GM19043 (cell line): ENCODE measurements around the gene LRP5.

Experiments
- ATAC-seq: cut with Tn5 transposase; IDR thresholded peaks from one replicate; pipeline ENCODE4 v1.9.1; 2021; ENCODE audit warnings: low read depth; ENCODE audit not compliant: unreplicated experiment

The LRP5 gene

DNA sequence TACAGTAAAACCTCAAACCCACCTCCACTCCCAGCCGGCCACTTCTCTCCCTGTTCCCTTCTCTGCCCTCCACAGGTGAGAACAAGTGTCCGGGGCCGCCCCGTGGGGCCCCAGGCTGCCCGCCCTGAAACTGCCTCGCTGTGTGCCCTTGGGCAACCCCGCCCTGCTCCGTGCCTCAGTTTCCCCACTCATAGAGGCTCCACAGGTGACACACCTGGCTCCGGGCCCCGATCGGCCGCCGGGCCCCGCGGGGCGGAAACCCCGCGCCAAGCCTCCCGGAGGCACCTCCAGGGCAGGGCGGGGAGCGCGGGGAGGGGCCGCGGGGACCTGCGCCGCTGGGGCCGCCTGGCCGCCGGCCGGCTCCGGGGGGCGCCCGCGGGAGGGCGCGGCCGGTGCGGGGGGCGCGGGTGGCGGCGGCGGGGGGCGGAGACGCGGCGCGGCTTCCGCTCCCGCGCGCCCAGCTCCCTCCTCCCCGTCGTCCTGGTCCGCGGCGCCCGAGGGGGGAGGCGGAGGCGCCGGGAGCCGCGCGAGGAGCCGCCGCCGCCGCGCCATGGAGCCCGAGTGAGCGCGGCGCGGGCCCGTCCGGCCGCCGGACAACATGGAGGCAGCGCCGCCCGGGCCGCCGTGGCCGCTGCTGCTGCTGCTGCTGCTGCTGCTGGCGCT is at the start of gene LRP5:
Gene LRP5, plus strand, starts transcription at position 475 of the 663 bp plus-strand sequence. Its CDS starts 124 bp downstream, at position 599.
- ATAC-seq = no peak

DNA sequence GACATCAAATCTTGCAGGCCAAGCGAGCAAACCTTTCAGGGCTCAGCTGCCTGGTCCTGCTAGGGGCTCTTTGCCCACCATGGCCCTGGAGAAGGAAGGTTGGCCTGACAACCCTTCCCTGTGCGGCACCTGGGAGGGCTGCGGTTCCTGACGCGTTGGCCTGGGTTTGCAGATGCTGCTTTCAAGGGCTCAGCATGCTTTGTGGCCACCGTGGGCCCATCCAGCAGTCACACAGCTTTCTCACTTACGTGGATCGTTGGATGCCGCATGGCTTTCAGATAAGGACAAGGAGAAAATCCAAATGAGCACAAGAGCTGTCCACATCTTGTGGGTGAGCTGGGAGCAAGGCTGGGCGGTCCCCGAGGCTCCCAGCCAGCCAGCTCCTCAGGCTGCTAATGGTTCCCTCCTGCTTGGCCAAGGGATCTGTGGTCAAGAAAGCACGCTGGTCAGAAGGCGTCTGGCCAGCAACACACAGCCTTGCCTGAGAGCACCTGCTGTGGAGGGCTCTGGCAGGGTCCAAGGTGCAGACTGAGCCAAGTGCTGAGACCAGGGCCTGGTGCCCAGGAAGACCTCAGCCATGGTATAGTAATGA is 48.9 kb upstream of the LRP5 start:
- no peak for ATAC-seq

DNA sequence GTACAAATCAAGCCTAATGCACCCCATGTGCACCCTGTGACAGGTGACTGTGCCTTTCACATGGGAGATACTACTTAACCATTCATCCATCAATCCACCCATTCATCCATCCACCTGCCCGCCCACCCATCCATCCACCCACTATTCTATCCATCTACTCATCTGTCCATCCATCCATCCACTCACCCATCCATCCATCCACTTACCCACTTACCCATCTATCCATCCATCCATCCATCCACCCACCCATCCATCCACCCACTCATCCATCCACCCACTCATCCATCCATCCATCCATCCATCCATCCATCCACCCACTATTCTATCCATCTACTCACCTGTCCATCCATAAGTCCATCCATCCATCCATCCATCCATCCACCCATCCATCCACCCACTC is 48.1 kb upstream of the LRP5 start:
- ATAC-seq = no peak

DNA sequence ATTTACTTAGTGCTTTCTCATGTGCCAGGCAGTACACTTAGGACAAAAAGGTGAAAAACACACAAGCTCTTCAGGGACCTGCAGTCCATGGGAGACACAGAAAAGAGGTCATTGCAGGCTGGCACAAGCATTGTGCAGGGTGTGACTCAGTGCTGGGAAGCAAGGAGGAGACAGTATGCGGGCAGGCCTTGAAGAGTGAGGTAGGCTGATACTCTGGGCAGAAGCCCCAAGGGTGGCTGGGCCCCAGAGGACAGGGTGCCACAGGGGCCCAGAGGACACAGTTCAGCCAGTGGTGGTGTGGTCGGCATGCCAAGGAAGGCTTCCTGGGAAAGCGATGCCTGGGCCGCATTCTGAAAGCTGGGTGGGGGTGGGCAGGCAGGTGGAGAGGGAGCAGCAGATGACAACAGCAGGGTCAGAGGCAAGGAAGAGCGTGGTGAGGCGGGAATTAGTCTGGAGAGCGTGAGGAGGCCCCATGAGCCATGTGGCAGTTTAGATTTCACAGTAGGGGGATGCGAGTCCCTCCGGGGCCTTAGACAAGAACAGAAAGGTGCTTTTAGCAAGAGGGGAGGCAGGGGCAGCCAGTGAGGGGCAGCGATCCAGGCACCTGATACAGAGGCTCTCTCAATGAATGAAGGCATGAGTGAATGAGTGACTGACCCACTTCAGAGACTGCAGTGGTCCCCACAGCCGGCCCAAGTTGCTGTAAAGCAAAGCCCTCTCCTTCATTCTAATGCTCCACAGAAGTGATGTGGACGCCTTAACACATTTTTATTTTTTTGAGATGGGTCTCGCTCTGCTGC is 47.5 kb upstream of the LRP5 start:
- ATAC-seq = no peak

DNA sequence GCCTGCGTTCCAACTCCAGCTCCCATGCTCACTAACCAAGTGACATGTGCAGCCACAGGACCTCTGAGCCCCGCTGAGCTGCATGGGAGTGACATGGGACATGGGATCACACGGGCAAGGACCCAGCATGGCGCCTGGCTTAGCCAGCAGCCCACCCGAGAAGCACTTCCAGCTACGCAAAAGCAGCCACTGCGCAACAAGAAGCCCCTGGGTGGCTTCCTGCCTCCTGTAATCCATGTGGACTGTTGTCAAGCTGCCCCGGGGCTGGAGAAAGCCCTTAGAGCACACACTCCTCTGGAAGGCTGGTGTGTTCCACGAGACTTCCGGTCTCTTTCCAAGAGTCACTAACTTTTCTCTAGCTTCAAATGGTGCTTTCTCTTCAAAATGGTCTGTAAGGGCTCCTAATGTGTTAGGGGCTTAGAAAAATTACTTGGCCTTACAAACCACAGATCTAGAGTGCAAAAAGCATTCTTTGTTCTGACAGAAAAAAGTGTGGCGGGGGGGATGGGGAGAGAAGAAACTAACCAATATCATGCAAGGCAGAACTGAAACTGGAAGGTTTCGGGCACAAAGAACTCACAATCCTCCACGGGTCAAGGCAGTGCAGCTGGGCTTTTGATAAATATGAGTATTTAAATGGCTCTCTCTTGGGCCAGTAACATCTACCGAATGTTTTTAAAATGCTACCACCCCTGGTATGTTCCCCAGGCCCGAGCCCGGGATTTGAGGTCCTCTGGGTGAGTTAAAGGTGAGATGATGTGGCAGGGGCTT is 46.1 kb upstream of the LRP5 start:
- peak; percentile 80 for ATAC-seq

DNA sequence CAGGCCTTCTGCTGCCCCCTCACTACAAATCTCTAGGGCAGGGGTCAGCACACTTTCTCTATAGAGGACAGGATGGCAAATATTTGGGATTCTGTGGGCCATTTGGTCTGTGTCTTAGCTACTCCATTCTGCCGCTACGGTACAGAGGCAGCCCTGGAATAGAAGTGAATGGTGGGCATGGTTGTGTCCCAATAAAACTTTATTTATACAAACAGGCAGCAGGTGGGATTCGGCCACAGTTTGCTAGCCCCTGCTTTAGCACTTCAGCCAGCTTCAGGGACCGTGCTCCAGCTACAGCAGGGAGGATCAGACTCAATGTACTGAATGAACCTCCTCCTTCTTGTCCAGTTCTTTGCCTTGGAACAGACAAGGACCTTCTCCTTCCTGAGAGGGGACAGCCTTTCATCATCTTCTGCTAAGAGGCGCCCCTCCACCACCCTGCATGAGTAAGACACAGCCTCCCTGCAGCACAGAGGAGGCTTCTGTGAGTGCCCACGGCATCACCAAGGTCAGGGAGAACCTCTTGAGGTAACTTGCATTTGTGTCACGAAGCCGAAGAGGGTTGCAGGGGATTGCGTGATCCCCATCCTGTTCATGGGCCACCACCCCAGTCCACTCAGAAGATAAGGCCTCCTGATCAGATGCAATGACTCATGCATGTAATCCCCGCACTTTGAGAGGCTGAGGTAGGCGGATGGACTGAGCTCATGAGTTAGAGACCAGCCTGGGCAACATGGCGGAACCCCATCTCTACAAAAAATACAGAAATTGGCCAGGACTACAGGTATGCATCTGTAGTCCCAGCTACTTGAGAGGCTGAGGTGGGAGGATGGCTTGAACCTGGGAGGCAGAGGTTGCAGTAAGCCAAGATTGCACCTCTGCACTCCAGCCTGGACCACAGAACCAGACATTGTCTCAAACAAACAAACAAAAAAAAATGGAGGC is 45.2 kb upstream of the LRP5 start:
- no peak for ATAC-seq

DNA sequence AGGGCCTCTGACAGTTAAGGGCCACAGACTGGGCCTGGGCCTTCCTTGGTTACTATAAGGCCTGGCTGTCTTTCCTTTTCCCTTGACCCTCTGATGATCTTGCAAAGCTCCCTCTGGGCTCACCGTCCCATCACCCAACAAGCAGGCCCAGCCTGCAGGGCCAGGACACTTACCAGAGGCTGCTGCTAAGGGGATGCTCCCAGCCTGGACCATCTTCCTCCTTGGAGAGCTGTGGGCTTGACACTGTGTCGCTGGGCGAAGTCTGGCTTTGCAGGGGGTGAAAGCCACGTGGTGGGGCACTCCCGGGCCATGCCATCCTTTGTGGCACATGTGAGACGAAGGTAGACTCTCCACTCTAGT is 44.5 kb upstream of the LRP5 start:
- ATAC-seq = no peak

DNA sequence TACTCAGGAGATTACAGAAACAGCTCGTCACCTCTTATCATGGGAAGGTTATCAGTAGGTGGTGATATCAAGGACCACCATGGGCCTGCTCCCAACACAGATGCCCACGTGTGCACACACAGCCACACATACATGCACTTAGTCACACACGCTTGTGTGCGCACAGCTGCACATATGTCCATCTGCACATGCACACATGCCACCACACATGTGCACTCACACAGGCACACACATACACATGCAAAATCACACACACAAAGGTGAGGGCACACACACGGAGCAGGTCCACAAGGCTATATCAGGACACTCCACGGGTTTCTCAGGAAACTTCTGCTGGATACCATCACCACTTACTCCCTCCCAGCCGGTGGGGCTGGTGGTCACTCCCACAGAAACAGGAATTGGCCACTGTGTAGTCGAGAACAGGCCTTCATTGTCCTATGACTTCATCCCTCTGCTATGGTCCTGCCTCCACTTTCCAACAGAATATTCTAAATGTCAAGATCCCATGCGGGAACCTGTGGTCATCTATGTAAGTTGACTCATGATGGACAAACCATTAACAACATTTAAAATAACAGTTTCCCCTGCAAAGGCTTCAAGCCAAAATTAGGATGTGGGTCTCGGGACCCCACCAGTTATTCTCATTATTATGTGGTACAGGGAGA is 42.8 kb upstream of the LRP5 start:
- ATAC-seq = no peak

DNA sequence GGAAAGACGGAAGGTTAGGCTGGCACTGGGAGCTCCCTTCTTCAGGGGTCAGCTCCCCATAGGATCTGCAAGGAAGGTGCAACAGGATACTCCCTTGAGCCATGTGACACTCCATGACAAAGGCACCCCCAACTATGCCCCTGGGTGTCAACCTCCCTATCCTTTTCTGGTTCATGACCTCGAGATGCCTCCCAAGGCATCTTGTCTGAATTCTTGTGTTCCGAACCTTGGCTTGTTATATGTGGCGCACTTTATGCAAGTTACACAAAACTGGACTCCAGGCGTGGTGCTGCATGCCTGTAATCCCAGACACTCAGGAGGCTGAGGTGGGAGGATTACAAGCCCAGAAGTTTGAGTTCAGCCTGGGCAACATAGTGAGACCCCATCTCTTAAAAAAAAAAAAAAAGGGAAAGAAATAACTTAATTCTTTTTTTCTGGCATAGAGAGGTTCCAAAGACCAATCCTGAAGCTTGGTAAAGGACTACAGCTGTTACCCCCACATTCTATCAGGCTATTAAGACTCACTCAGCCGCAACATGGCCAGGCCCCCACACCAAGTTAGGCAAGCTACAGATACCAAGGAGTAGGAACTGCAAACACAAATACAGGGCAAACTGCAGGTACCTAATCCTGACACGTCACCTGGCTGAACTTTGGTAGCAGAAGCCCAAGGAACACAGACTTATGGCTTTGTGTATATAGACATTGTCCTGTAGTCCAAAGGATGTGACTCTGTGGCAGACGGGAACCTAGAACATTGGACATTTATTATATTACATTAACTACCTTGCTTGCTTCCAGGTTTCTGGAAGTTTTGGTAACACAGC is 42.0 kb upstream of the LRP5 start:
- ATAC-seq = no peak

DNA sequence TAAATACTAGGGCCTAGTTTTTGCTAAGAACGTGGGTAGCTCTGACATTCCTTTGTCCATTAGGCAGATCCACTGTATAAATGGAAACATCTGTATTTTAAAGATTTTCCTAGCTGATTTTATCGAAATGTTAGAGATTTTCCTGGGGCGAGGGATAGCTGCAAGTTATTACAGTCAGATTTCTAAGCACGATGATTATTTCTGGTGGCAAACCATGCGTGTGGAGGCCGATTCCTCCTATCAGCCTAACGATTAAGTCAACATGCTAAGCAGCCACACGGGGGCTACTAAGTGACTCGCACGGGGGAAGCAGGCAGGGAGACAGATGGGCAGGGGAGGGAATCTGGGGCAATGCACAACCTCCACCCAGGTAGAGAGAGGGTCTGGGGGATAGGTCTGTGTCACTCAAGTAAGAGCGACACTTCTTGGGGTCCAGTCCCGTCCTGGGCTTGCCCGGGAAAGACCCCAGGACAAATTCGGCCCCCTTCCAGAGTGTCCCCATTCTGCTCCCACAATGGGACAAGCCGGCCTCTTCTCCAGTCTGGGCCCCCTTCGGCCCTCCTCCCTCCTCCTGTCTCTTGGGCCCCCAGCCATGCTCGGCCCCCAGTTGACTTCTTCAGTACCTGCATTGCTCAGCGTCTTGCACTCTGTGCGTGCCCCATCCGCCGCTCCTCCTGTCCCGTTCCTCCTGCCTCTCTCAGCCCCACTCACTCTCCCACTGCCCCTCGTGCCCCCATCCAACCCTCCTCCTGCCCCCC is 41.2 kb upstream of the LRP5 start:
- ATAC-seq = no peak

DNA sequence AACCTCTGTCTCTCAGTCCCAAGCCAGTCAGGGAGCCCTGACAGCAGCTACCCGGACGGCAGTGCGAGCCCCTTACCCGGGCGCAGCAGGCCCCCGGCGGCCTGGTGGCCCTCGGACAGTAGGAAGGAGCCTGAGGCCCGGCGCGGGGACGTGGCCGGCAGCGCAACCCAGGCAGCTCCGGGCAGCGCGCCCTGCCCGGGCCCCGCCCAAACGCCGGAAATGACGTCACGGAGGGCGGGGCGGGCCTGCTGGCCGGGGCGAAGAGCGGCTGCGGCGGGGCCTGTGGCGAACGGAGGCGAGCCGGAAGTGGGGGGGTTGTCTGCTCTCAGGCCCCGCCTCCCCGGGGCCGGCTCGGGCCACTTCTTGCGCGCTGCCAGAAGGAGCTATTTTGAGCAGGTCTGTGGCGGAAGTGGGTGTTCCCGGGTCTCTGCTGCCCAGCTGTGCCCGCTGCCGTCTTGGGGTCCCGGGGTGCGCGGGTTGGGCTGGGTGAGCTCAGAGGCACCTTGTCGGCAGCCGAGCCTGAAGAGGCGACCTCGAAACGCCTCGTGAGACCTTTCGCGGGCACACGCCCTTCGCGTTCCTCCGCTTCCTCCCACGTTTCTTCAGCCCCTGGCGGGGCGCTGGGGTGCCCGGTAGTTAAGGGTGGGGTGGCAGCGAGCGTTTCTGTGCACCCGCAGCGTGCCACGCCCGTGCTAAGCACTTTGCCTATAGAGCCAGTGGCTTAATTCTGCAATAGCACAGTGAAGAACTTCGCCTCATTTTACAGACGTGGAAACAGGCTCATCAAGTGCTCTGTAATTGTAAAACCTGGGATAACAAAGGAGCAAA is 40.4 kb upstream of the LRP5 start, which contains the start of gene C11orf24:
Gene C11orf24, minus strand, starts transcription at position 193 of the 828 bp plus-strand sequence. CDS start 8,206 bp downstream, outside the sequence.
- peak; percentile 78 for ATAC-seq

DNA sequence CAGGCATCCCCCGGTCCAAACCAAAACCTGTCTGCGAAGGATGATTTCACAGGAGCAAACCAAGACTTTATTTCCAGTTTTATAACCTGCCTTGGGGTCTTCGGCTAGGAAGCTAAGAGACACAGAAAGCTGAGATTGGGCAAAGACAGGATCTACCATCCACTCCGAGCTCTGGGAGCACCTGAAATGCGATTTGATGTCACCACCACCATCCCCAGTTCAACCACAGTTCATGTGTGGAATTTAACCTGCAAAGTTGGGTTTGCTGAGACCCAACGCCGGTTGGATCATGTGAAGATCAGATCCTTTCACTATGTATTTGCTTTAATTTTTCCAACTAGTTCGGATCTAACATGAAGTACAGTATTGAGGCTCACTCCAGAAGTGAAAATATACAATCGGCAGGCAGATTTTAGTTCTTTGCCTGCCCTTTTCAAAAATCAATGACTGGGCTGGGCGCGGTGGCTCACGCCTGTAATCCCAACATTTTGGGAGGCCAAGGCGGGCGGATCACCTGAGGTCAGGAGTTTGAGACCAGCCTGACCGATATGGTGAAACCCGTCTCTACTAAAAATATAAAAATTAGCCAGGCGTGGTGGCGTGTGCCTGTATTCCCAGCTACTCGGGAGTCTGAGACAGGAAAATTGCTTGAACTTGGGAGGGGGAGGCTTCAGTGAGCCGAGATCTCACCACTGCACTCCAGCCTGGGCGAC is 39.2 kb upstream of the LRP5 start:
- ATAC-seq = no peak

DNA sequence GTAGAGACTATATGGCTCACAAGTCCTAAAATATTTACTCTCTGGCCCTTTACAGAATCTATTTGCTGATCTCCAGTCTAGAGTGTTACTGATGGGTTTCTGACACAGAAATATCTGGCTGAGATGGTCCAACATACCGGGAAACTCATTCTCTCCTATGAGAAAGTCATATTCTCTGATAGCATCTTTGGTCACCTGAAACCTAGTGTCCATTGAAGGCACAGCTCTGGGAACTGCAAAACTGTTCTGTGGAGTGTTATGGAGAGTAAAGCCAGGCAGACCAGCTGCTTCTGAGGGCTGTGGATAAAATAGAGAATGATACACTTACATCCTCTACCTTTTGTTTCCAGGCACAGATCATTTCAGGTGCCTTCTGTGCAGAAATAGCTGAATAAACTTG is 38.1 kb upstream of the LRP5 start:
- ATAC-seq = no peak

DNA sequence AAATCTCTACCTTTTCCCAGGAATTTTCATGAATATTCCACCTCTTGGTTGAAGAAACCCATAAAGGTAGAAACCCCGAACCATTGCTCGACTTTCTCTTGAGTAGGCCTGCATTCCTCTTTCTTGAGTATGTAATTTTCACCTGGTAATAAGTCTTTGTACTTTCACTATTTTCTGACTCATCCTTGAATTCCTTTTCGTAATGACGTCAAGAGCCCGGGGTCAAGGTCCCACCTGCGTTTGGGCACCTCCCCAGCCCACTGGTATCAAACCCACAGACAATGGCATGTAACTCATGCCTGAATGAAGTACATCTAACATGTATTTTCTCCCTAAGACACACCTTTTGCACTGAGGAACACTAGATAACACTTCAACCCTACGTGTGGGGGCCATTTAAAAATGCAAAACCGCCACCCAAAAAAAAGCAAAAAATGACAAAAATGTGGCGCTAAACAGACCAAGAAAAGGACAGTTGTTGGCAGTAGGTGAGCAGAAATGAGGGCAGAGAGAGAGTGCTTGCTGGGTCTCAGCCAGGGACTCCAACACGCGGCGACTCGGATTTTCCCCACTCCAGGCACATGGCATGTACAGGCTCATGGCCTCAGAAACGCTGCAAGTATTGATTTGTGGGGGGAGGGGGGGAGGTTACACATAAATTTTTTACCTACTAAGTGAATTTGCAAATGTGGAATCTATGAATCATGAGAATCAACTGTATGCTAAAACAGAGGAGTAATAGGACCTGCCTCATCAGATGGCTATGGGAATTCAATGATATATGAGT is 36.5 kb upstream of the LRP5 start:
- ATAC-seq = no peak

DNA sequence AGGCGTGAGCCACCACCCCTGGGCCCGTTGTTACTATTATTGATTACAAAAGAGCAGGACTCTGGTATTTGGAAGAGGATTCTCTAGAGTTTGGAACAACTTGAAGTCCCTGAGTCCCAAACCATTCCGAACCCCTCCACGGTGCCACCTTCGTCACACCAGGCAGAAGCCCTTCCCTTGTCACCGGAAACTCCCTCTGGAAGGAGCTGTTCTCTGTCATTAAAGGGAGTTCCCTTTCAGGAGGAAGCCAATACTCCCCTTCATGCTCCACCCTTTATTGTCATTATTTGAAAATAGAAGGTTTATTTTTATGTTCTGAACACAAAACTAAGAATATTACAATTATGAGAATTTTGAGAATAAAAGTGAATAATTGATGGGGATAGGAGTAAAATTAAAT is 35.5 kb upstream of the LRP5 start:
- no peak for ATAC-seq

DNA sequence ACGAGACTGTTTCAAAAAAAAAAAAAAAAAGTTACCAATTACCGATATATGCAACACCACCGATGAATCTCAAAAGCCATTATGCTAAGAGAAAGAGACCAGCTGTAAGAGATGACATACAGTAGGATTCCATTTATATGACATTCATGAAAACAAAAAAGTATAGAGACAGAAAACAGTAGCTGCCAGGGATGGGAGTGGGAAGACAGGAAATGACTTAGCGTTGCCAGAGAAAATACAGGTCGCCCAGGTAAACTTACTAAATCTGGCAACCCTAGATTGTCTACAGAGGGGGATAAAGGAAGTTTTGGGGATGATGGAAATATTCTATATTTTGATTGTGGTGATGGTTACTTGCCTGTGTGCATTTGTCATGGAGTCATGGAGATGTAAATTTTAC is 32.7 kb upstream of the LRP5 start:
- ATAC-seq = no peak
